G401 (cell line): Measurements from ENCODE around the gene SNX32. TPM values are rescaled to one million over a fixed set of nuclear protein-coding genes. Genes with fewer than 3 reads are reported as not detected.

Experiments
- DNase-seq: peaks from one replicate; pipeline ENCODE4 v3.0.0-alpha.2; 2015; ENCODE audit warnings: low spot score
- in situ Hi-C: cut with HindIII; loops from 2 replicates; pipeline ENCODE4 v1.10.0; 2016; ENCODE audit warnings: low sequenced_read_pairs, mixed read lengths
- total RNA-seq: library from RNA; depleted of rRNA; stranded (reverse); fragments of >200 nt; shearing (Covaris generic); gene quantifications from 2 replicates; pipeline ENCODE4 v1.2.3, GENCODE V29; 2014

SNX32 gene
- total RNA-seq, 1 experiment from 2014 or later = not detected

DNA sequence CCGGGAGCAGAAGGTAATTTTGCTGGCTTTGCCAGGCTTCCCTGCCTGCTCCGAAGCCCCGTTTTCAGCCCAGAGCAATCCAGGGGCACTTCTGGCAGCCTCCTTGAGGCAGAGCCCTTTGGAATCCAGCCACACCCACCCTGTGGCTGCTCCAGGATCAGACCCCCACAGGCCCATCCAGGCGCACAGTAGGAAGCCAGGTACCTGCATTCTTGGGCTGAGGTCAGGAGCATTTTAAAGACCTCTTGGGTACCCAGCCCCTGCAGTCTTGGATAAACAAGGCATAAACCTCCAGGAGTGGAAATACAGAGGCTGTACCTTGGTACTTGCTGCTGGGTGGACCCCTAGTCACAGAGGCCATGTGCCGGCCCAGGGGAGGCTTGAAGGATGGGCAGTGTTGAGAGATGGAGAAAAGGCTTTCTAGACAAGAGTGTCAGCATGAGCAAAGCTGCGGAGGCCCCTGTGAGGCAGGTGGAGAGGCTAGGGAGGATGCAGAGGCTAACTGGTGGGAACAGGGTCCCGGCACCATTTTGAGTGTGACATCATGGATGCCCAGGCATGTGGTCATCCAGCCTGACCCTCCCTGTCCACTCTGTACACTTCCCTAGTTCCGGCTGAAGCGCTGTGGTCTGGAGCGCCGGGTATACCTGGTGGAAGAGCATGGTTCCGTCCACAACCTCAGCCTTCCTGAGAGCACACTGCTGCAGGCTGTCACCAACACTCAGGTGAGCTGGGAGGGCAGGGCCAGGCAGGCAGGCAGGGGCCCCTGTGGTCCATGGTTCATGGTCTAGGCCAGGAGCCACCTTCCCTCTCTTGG is 30.3 kb downstream of the SNX32 start:
- no peak for DNase-seq
- in situ Hi-C loops = no loop called here

DNA sequence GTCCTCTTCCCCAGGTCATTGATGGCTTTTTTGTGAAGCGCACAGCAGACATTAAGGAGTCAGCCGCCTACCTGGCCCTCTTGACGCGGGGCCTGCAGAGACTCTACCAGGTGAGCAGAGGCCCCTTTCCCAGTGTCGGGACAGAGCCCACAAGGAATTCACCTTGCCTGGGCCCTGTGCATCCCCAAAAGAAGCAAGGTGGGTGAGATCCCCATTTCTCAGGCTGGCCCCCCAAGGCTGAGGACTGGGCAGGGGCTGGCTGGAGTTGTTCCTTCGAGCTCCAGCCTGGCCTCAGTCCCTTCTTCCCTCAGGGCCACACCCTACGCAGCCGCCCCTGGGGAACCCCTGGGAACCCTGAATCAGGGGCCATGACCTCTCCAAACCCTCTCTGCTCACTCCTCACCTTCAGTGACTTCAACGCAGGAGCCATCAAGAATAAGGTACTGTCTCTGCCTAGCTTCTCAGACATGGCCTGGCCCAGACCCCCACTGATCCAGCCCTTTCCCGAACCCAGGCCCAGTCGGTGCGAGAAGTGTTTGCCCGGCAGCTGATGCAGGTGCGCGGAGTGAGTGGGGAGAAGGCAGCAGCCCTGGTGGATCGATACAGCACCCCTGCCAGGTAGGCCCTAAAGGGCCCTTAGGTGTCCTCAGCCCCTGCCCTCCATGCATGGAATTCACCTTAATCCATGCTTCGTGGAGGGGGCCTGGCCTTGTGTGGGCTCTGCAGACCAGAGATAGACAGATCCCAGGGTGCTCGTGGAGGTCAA is 31.1 kb downstream of the SNX32 start:
- in situ Hi-C loops = no loop called here
- DNase-seq = no peak

DNA sequence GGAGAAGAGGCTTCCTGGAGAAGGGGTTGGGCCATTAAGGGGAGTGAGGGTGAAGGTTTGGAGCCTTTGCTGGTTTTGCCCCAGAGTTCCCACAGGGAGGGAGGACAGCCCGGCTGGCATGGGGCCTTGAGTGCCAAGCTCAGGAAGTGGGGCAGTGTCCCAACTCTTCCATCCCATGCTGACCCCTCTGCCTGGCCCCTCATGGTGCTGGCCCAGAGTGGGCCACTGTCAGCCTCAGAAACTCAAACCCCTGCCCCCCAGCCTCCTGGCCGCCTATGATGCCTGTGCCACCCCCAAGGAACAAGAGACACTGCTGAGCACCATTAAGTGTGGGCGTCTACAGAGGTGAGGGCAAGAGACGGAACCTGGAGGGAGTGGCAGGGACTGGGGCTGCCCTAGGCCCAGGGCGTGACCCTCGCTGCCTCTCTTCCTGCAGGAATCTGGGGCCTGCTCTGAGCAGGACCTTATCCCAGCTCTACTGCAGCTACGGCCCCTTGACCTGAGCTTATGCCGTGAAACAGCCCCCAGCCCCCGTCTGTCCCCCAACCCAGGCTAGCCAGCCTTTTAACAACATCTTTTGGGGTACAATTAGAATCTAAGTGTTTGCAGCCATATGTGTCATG is 31.9 kb downstream of the SNX32 start:
- in situ Hi-C loops = no loop called here
- no peak for DNase-seq

DNA sequence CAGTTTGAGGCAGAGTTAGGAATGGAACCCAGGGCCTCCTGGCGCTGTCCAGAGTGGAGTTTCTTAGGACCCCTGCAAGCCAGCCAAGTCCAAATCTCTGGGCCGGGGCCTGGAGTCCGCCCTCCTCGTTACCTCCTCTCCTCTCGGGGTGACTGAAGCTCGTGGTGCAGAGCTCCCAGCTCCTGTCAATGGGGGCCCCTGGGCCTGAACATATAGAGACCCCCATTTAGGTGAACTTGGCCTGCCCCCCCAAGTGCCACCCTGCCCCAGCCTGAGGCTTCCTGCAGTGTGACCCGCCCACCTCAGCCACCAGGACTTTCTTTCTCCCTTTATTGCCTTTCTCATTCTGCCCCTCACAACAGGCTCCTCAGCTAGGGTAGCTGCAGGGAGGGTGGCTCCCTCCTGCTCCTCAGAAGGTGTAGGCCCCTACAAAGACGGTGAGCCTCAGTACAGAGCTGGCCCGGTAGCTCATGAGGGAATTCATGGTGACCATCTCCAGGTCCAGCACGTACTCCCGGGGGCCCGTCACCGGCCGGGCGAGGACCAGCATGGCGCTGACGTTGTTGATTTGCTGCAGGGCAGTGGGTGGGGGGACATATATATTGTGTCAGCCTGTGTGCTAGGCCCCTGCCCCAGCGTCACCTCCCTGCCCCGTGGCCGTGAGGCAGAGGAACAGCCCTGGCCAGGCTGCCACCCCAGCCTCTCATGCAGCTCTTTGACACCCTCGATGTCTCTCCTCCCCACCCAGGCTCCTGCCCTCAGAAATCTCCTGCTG is 32.9 kb downstream of the SNX32 start:
- in situ Hi-C loops = no loop called here

DNA sequence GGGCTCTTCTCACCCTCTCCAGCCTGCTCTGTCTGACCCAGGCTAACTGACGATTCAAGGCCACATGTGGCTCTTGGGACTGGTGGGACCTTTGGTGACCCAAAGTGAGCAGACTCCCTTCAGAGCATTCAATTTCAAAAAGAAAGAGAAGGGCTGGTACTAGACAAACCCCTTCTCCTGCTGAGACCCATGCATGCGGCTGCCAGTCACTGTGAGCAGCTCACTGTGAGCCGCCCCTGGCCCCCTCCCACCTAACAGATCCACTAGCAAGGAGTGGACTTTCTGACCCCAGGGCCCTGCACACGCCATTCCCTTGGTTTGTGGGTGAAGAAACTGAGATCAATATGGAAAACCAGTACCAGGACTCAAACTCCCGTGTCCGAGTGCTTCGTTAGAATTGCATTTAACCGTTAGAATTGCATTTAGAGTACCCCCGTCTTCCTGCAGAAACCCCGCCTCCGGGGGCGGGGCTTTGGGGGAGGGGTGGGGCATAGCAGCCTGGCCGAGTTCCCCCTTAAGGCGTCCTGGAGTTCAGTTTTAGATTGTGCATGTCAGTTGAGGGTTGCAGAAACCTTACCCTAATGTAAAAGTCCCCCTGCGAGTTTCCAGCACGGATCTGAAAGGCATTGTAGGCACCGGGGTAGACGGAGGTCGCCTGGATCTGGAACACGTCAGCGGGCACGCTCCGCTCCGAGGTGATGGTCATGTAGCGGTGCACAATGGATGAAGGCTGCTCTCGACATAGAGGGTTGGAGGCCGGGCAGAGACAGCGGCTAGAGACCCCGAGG is 33.7 kb downstream of the SNX32 start:
- DNase-seq = no peak
- in situ Hi-C loops = no loop called here

More for the DNA sequence above, 32.9 kb downstream of the SNX32 start:
- no peak for DNase-seq

DNA sequence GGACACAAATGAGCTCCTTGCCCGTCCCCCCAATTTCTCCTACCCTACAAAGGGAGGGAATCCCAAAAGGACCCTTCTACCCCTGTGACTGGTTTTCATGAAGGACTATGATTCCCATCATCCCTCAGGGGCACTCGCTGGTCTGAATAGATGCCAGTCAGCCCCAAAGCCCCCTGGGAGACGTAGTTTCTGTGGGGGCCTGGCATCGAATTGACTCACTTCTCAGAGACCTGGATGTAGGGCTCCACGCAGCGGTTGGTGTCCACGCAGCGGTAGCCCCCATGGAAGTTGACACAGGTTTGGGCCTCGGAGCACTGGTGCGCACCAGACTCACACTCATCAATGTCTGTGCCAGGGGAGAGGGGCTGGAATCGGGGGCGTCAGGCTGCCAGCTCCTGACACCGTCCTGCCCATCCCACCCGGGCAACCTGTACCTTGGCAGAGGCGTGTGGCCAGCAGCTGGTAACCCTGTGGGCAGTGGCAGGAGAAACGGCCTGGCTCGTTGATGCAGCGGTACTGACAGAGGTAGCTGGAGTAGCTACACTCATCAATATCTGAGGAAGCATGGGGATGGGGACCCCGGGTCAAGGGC is 34.4 kb downstream of the SNX32 start:
- in situ Hi-C loops = no loop called here

DNA sequence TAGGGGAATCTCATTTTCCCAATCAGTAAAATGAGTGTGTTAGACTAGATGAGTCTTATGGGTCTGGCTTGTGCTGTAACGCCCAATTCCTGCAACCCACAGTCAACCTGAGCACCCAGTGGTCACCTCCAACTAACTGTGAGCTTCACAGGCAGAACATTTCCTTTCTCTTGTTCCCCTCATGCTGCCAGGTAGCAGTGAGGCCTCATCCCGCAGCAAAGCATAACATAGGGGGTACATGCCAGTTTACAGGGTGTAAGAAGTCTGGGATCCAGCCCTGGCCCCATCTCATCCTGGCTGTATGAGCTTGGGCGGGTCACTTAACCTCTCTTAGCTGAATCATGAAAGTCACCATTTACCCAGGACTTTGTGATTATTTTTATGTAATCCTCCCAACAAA is 35.1 kb downstream of the SNX32 start:
- DNase-seq = no peak
- in situ Hi-C loops = no loop called here

More for the DNA sequence above, 34.4 kb downstream of the SNX32 start:
- peak; percentile 75 for DNase-seq

DNA sequence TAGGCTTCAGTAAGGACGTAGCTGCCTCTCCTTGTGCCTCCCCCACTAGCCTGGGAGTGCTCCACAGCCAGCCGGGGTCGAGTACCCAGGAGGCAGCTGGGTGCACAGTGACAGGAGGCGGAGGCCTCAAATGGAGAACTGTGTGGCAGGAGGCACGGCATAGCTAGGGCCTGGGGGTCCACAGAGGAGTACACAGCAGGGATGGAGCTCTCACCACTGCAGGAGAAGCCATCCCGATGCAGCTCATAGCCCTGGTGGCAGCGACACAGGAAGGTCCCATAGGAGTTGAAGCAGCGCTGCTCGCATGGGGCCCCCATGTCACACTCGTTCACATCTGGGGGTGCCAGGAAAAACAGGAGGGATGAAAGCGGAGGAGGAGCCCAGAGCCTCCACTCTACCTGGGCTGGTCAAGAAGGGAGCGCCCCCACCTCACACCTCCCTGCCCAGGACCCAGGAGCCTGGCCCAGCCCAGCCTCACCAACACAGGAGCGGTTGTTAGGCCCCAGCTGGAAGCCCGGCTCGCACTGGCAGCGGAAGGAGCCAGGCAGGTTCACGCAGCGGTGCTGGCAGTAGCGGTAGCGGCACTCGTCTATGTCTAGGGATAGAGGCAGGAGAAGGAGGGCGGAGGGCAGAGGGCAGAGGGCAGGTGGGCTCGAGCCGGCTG is 36.0 kb downstream of the SNX32 start:
- in situ Hi-C loops = no loop called here
- DNase-seq = no peak

DNA sequence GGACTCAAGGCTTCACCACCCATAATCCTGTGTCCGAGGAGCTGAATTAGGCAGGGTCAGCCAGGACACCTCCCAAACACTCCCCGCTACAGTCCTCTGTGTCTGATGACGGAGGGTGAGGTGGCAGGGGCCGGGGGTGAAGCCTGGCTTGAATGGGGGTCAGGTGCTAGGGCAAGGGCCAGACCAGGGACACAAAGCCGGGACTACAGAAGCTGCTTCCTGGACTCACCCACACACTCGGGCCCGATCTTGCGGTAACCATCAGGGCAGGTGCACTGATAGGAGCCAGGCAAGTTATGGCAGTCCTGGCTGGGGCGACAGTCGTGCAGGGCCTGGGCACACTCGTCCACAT is 36.5 kb downstream of the SNX32 start:
- no peak for DNase-seq
- in situ Hi-C loops = no loop called here

DNA sequence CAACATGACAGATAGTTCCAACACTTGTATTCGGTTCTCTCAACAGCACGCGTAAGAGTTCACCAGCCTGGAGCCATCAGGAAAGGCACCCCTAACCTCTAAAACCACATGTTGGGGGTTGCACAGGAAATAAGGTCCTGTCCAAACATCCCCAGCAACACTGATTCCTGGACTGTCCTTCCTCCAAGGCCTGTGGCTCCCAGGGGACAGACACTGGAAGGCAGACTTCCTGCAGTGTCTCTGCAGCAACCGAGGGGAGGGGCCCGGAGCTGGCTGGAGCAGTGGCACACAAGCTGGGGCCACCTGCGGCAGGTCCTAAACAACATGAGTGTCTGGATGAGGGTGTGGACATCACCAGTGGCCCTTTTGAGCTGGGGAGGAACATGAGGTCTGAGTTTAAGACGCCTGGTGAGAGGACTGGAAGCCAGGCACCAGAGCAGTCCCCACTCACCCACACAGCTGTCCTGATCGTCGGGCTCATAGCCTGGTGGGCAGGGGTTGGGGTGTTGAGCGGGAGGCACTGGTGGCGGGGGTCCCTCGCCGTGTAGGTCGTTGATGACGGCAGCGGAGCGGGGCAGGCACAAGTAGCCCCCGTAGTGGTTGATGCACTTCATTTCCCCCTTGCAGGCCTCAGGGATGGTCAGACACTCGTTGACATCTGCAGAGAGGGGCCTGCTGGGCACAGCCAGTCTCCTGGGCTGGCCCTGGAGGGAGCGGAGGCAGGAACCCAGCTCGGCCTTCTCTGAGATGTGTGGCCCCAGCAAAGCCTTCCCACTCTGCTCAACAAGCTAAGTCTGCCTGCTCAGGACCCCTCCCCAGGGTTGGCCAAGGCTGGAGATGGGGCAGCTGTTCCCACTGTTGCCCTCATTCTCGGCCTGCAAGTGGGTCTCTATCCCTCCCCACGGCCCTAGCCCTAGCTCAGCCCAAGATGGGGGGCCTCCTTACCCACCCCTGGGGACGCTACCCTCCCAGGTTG is 37.2 kb downstream of the SNX32 start:
- no peak for DNase-seq
- in situ Hi-C loops = no loop called here

DNA sequence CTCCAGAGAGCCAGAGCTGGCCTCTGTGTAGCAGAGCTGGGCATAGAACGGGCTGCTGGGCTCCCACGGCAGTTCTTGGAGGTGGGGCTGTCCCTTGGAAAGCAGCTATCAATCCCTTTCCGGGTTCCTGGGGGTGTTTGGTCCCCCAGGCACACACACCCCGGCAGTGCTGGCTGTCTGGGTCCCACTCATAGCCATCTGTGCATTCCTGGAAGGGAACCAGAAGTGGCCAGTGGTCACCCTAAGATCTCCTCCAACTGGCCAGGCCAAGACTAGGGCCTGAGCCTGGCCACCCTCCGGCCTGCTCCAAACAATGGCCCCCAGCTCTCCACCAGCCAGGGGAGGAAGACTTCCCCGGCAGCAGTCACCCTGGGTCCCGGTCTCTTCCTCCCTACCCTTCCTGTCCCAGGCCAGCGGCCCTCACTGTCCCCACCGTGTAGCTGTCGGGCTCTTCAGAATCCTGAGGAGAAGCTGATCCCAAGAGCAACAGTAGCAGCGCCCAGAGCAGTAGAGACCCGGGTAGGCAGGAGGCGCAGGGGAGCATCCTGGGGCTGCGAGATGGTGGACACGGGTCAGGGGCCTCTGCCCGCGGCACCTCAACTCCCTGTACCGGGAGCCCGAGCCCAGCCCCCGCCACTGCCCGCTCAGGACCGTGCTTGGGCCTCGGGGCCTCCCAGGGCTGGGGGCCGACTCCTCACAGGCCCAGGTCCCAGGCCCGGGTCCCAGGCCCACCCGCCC is 38.2 kb downstream of the SNX32 start:
- peak; percentile 35 for DNase-seq
- in situ Hi-C loops = no loop called here

DNA sequence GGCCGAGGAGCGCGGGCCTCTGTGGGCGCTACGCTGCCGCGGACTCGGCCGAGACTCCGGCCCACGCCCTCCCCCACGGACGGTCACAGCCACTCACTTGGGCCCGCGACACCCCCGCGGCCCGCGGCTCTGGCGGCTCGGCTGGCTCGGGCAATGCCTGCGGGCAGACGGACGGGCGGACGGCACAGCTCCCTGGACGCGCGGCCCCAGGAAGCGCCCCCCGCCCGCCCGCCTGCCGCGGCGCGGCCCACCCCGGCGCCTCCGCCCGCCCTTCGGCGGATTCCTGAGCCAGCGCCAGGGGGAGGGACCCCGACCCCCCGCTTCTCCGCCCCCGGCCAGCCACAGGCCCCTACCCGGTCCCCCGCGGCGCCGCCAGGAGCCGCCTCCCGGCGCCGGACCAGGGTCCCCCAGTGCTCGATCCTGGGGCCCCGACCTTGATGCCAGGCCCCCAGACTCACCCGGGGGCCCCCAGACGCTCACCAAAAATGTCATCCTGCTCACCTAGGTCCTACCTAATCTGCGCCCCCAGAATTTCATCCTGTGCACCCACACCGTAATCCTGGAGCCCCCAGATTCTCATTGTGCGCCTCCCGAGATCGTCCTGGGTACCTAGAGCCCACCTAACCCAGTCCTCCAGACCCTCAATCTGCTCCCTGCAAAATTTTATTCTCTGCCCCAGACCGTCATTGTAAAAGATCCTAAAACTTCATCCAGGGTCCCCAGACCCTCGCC is 39.0 kb downstream of the SNX32 start, which contains the start of gene EFEMP2:
Gene EFEMP2 (minus strand): TSS at position 215 of the 732 bp plus-strand sequence. CDS start 446 bp downstream, outside the sequence.
- no peak for DNase-seq
- in situ Hi-C loops = no loop called here

DNA sequence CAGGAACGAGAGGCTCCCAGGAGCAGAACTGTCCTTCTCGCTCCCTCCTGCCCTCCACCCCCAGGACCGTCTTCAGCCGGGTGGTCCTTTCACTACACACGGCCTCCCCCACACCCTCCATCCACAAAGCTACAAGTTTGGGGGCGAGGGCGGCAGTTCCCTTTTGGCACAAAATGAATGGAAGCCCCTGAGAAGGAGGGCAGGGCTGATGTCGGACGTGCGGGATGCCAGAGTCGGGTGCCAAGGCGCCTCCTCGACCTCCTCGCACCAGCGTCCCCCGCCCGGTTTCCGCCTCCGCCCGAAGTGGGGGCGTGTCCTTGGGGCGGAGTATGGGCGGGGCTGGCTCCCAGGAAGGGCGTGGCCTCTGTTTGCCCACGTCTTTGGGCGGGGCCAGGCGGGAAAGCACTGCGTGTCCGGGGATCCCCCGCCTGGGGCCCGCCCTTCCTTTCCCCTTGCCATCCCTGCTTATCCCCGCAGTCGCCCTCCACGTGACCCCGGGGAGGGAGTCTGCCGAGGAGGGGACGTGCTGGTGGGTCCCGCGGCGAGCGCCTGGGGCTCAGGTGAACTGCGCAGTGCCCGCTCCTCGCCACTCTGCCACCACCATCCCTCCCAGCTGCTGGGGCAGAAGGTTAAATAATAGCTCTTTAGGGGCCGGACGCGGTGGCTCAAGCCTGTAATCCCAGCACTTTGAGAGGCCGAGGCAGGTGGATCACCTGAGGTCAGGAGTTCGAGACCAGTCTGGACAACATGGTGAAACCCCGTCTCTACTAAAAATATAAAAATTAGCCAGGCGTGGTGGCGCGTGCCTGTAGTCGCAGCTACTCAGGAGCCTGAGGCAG is 39.8 kb downstream of the SNX32 start:
- peak; percentile 94 for DNase-seq
- in situ Hi-C loops = no loop called here

DNA sequence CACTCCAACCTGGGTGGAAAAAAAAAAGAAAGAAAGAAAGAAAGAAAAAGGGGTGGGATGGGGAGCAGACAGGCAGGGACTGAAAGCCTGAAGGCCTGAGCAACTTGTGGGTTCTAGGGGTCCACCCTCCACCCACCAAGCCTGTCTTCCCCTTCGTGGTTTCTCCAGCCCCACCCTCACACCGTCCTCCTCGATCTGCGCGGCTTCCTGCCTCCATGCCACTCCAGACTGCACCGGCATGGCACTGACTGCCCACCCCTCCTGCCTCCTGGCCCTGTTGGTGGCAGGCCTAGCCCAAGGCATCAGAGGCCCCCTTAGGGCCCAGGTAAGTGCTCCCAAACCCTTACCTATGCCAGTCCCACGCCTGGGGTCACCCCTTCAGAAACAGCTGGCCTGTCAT is 45.9 kb downstream of the SNX32 start, which contains the start of gene CTSW:
Gene CTSW (plus strand): TSS at position 221 of the 400 bp plus-strand sequence. CDS start 18 bp downstream, at position 239.
- no peak for DNase-seq
- in situ Hi-C loops = no loop called here
